Measurements from ENCODE around the gene ATP5PD.

The ATP5PD gene

DNA sequence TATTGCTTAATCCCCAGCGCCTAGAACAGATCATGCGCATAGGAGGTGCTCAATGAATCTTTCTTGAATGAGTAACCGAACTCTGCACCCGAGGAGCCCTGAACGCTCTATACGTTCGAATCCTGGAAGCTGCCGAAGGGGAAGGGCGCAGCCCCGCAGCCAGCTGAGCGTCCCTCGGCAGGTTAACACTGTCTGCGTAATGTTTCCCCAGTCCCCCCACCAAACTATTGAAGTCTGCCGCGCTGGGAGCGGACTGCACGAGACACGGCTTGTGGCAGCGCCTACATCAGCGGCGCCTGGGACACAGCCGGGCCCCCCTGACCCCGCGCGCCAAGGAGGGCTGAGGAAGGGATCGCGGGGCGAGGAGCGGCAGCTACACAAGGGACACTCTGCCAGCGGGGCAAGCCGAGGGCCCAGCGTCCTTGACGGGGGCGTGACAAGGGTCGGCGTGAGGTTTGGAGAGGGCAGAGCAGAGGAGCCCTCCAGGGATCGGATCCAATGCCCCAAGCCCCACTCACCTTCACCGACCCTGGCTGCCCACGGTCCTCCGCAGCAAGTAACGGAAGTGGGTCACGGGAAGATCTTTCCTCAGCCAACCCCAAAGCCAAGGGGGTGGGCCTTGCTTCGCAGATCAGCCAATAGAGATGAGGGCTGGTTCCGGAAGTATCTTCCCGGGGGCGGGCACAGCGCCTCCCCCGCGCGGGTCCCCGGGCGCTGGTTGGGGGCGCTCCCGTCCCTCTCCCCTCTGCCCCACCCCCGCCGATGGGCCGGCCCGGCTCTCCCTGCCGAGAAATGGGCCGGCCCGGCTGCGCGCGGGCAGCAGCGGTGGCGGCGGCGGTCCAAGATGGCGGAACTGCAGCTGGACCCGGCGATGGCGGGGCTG lies at the start of gene ATP5PD, which contains the start of gene KCTD2:
ATP5PD (minus strand) TSS at position 563 of the 883 bp plus-strand sequence. CDS start 4,319 bp downstream, outside the sequence.
KCTD2 (plus strand) TSS at position 819 of the 883 bp plus-strand sequence; CDS start at position 845, 26 bp downstream.
- no peaks in the 10 kb centered on the region for H3K27me3 Mint-ChIP-seq
- peak within 1 kb of the TSS; percentile 93 for H3K4me3 Mint-ChIP-seq
- peaks cover 31% of the 10 kb centered on the region for H3K4me1 Mint-ChIP-seq
- H3K36me3 Mint-ChIP-seq (ENCODE audit: insufficient read depth): peaks cover 19% of the 10 kb centered on the region
- peak within 1 kb of the TSS; percentile 96 for H3K27ac Mint-ChIP-seq (ENCODE audit: low read depth)
- DNase-seq (ENCODE audit: low spot score in 2 of 2): peak; percentile 79 to 89
- H3K9me3 Mint-ChIP-seq: no peaks in the 10 kb centered on the region
- peak; percentile 95 for ATAC-seq (replicated peaks; ENCODE audit: extremely low read depth, poor library complexity, severe bottlenecking)

DNA sequence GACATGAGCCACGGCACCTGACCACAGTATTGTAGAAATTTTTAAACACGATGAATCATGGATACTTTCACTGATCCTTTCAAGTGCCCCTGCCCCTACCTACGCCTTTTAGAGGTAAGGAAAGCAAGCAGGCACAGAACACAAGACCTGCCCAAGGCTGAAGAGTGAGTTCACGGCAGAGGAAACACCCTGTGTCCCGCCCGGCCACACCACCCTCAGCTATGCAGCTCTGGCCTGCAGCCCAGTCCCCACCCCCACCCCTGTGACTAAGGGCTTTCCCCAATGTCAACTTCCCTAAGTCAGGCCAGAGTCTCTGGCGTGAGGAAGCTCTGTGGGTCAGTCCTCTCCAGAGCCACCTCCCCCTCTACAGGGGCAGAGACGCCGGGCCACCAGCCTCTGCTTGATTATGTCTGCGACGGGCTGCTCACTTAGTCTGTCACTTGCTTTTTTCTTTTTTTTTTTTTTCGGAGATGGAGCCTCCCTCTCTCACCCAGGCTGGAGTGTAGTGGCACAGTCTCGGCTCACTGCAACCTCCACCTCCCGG lies 49.4 kb upstream of the ATP5PD start:
- H3K27me3 Mint-ChIP-seq: no peaks in the 10 kb centered on the region
- H3K36me3 Mint-ChIP-seq (ENCODE audit: insufficient read depth): peaks cover 2% of the 10 kb centered on the region
- H3K9me3 Mint-ChIP-seq: no peaks in the 10 kb centered on the region
- no peak for ATAC-seq (replicated peaks; ENCODE audit: extremely low read depth, poor library complexity, severe bottlenecking)
- H3K4me1 Mint-ChIP-seq: peaks cover 11% of the 10 kb centered on the region
- no peak for DNase-seq (ENCODE audit: low spot score in 2 of 2)
- no peak overlapping the region for H3K27ac Mint-ChIP-seq (ENCODE audit: low read depth)
- H3K4me3 Mint-ChIP-seq: no peak overlapping the region

- Mint-ChIP-seq H3K36me3 (ENCODE audit: insufficient read depth) (peaks cover 2% of the 10 kb centered on the region), H3K4me3 (no peak overlapping the region), H3K27ac (ENCODE audit: low read depth) (no peak overlapping the region), H3K4me1 (peaks cover 15% of the 10 kb centered on the region), H3K27me3 (no peaks in the 10 kb centered on the region), H3K9me3 (no peaks in the 10 kb centered on the region)
- DNase-seq (ENCODE audit: low spot score in 2 of 2): no peak
- ATAC-seq (replicated peaks; ENCODE audit: extremely low read depth, poor library complexity, severe bottlenecking): no peak
Measured at GRCh38 chr17:75094871-75095399, 48.2 kb upstream of the ATP5PD start.

- H3K4me3 Mint-ChIP-seq: no peak overlapping the region
- peaks cover 19% of the 10 kb centered on the region for H3K4me1 Mint-ChIP-seq
- no peak for ATAC-seq (replicated peaks; ENCODE audit: extremely low read depth, poor library complexity, severe bottlenecking)
- H3K27me3 Mint-ChIP-seq: no peaks in the 10 kb centered on the region
- H3K9me3 Mint-ChIP-seq: no peaks in the 10 kb centered on the region
- peaks cover 2% of the 10 kb centered on the region for H3K36me3 Mint-ChIP-seq (ENCODE audit: insufficient read depth)
- H3K27ac Mint-ChIP-seq (ENCODE audit: low read depth): no peak overlapping the region
- DNase-seq (ENCODE audit: low spot score in 2 of 2): no peak
Measured at GRCh38 chr17:75093548-75094158, 46.9 kb upstream of the ATP5PD start.

DNA sequence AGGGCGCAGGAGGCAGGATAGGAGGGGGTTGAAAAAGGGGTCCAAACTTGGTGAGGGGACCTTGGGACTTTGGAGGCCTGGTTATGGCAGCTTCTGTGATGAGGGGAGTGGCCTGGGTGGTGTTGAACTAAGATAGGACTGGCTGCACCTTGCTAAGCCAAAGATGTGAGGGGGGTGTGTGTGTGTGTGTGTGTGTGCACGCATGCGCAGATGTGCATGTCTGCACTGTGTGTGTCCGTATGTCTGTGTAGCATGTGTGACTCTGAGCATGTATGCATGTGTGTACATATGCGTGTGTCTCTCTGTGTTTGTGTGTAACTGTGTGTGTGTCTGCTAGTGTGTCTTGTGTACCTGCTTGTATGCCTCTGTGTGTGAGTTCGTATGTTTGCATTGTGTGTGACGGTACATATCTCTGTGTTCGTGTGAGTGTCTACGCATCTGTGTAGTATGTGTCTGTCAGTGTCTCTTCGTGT lies 45.1 kb upstream of the ATP5PD start:
- no peak overlapping the region for H3K4me3 Mint-ChIP-seq
- ATAC-seq (replicated peaks; ENCODE audit: extremely low read depth, poor library complexity, severe bottlenecking): no peak

GRCh38 chr17:75090871-75091854 lies 44.4 kb upstream of the ATP5PD start:
- Mint-ChIP-seq H3K9me3 (no peaks in the 10 kb centered on the region), H3K4me1 (peaks cover 19% of the 10 kb centered on the region), H3K27ac (ENCODE audit: low read depth) (peak overlapping the region; percentile 76), H3K4me3 (no peak overlapping the region), H3K36me3 (ENCODE audit: insufficient read depth) (peaks cover 2% of the 10 kb centered on the region), H3K27me3 (no peaks in the 10 kb centered on the region)
- no peak for ATAC-seq (replicated peaks; ENCODE audit: extremely low read depth, poor library complexity, severe bottlenecking)
- DNase-seq (ENCODE audit: low spot score in 2 of 2): no peak

More for the DNA sequence above, 45.1 kb upstream of the ATP5PD start:
- no peak for DNase-seq (ENCODE audit: low spot score in 2 of 2)
- H3K9me3 Mint-ChIP-seq: no peaks in the 10 kb centered on the region
- peaks cover 19% of the 10 kb centered on the region for H3K4me1 Mint-ChIP-seq
- peaks cover 2% of the 10 kb centered on the region for H3K36me3 Mint-ChIP-seq (ENCODE audit: insufficient read depth)
- no peaks in the 10 kb centered on the region for H3K27me3 Mint-ChIP-seq
- no peak overlapping the region for H3K27ac Mint-ChIP-seq (ENCODE audit: low read depth)

DNA sequence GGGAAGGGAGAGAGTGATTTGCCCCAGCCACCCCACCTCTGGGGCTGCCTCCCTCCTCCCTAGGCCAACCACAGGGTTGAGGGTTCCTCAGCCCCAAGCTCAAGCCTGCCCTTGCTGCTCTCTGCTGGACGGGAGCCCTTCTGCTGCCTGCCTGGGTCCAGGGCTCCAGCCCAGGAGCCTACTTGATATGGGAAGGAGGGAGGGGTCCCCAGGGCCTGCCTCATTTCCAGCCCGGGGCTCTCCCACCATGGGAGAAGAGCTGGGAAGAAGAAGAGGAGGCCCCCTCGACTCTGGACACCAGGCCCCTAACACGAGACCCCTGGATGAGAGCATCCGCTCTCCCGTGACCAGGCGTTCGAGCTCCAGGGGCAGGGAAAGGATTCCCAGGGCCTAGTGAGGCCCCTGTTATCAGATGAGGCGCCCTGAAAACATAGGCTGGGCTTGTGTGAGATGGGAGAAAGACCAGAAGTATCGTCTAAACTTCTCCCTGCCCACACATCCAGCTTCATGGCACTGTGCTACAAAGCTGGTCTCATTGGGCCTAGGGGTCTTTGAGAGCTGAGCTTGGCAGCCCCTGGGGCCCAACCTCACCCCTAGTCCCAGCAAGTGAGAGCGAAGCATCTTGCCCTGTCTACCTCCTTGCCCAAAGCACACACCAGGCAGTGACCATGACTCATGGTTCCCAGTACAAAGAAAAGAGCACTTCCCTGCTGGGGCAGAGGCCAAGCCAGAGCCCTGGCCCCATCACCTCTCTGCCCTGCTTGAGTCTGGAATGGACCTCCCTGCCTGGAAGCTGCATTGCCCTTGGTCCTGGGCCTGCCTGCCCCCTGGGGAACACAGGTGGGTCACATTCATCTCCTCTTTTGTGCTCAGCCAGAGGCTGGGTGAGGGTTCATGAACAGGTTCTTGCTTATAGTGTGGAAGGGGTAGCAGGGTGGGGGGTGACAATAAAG lies 42.0 kb upstream of the ATP5PD start:
- ATAC-seq (replicated peaks; ENCODE audit: extremely low read depth, poor library complexity, severe bottlenecking) (no peak), DNase-seq (ENCODE audit: low spot score in 2 of 2) (no peak)
- Mint-ChIP-seq H3K27me3 (no peaks in the 10 kb centered on the region), H3K9me3 (no peaks in the 10 kb centered on the region), H3K36me3 (ENCODE audit: insufficient read depth) (no peaks in the 10 kb centered on the region), H3K27ac (ENCODE audit: low read depth) (peak overlapping the region; percentile 41), H3K4me3 (peak overlapping the region; percentile 41), H3K4me1 (peaks cover 23% of the 10 kb centered on the region)

- Mint-ChIP-seq H3K27ac (ENCODE audit: low read depth) (peak within 1 kb of the TSS; percentile 35), H3K9me3 (no peaks in the 10 kb centered on the region), H3K4me1 (peaks cover 26% of the 10 kb centered on the region), H3K27me3 (no peaks in the 10 kb centered on the region), H3K4me3 (peak within 1 kb of the TSS; percentile 41), H3K36me3 (ENCODE audit: insufficient read depth) (no peaks in the 10 kb centered on the region)
- DNase-seq (ENCODE audit: low spot score in 2 of 2) (no peak), ATAC-seq (replicated peaks; ENCODE audit: extremely low read depth, poor library complexity, severe bottlenecking) (peak; percentile 61)
Measured at GRCh38 chr17:75087558-75088453, 41.0 kb upstream of the ATP5PD start, which contains the start of gene SLC16A5. TSS of gene SLC16A5 (plus strand) at chr17:75087954. CDS start at chr17:75093637, 5,683 bp downstream.

- H3K36me3 Mint-ChIP-seq (ENCODE audit: insufficient read depth): peaks cover under 1% of the 10 kb centered on the region
- H3K27ac Mint-ChIP-seq (ENCODE audit: low read depth): peak overlapping the region; percentile 35
- ATAC-seq (replicated peaks; ENCODE audit: extremely low read depth, poor library complexity, severe bottlenecking) (no peak), DNase-seq (ENCODE audit: low spot score in 2 of 2) (no peak)
- peaks cover 29% of the 10 kb centered on the region for H3K4me1 Mint-ChIP-seq
- no peaks in the 10 kb centered on the region for H3K27me3 Mint-ChIP-seq
- no peaks in the 10 kb centered on the region for H3K9me3 Mint-ChIP-seq
- H3K4me3 Mint-ChIP-seq: peak overlapping the region; percentile 41
Measured at GRCh38 chr17:75087182-75087557, 40.4 kb upstream of the ATP5PD start.

GRCh38 chr17:75086496-75087181 lies 39.9 kb upstream of the ATP5PD start:
- no peaks in the 10 kb centered on the region for H3K9me3 Mint-ChIP-seq
- peak overlapping the region; percentile 41 for H3K4me3 Mint-ChIP-seq
- H3K4me1 Mint-ChIP-seq: peaks cover 23% of the 10 kb centered on the region
- H3K27me3 Mint-ChIP-seq: no peaks in the 10 kb centered on the region
- DNase-seq (ENCODE audit: low spot score in 2 of 2): no peak
- no peak for ATAC-seq (replicated peaks; ENCODE audit: extremely low read depth, poor library complexity, severe bottlenecking)
- peaks cover 2% of the 10 kb centered on the region for H3K36me3 Mint-ChIP-seq (ENCODE audit: insufficient read depth)
- no peak overlapping the region for H3K27ac Mint-ChIP-seq (ENCODE audit: low read depth)
